ENCODE data around the gene COL20A1. TPM values are rescaled to one million over a fixed set of nuclear protein-coding genes. Genes with fewer than 3 reads are reported as not detected.

The COL20A1 gene
- polyA plus RNA-seq, 4 donors = 0.09 to 1.7 TPM; not detected in 2

DNA sequence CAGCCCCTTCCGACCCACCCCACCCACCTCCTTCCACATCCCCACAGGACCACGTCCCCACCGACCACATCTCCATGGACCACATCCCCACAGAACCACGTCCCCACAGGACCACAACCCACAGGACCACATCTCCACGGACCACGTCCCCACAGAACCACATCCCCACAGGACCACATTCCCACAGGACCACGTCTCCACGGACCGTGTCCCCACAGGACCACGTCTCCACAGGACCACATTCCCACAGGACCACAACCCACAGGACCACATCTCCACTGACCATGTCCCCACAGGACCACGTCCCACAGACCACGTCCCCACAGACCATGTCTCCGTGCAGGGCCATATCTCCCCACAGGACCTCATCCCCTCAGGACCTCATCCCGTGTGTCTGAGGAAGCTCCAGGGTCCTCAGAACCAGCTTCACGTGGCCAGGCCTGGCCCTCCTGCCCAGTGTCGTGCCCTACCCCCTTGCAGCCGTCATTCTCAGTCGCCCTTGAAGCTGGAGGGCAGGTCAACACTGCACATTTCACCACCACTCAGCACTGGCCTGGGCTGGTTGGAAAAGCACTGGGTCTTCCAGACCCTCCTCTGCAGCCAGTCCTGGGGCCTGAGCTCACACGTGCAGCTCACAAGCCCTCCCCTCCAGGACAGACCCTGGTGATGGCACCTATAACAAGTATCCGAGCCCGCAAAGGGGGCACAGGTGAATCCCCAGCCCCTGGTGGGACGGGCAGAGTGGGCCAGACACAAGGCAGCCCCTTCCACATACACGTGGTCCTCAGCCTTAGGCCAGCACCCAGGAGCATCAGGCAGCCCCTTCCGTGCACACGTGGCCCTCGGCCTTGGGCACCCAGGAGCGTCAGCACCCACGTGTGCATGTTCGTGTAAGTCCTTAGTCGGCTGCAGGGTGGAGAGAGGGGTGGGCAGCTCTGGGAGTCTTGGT, 64.2 kb downstream of the COL20A1 start:
- FAIRE-seq = no peak
- peaks cover 4 to 19% (median 9%) of the 10 kb centered on the region in 3 donors for H3K27me3 ChIP-seq (ENCODE audit: control insufficient read depth in 3 of 3, insufficient read depth in 3 of 3, low read length in 3 of 3)
- WGBS, 3 donors = 74 to 84% (median 78%) methylated on average over 28 to 30 of the region's 30 CpGs
- DNase-seq = no peak
- H3K4me3 ChIP-seq (ENCODE audit: low read depth in 1 of 3, low read length in 3 of 3) = no peak overlapping the region
- H3K9me3 ChIP-seq (ENCODE audit: control insufficient read depth in 2 of 2, insufficient read depth in 1 of 2, low read depth in 1 of 2, low read length in 1 of 2) = no peaks in the 10 kb centered on the region
- no peaks in the 10 kb centered on the region for H3K4me1 ChIP-seq (ENCODE audit: control insufficient read depth in 3 of 3, insufficient read depth in 2 of 3, low read depth in 1 of 3, low read length in 2 of 3)
- no peaks in the 10 kb centered on the region for H3K36me3 ChIP-seq (ENCODE audit: control insufficient read depth in 3 of 3, insufficient read depth in 2 of 3, low read depth in 1 of 3, low read length in 3 of 3)
- no peak overlapping the region for H3K27ac ChIP-seq (ENCODE audit: low read depth in 1 of 3, low read length in 2 of 3)

DNA sequence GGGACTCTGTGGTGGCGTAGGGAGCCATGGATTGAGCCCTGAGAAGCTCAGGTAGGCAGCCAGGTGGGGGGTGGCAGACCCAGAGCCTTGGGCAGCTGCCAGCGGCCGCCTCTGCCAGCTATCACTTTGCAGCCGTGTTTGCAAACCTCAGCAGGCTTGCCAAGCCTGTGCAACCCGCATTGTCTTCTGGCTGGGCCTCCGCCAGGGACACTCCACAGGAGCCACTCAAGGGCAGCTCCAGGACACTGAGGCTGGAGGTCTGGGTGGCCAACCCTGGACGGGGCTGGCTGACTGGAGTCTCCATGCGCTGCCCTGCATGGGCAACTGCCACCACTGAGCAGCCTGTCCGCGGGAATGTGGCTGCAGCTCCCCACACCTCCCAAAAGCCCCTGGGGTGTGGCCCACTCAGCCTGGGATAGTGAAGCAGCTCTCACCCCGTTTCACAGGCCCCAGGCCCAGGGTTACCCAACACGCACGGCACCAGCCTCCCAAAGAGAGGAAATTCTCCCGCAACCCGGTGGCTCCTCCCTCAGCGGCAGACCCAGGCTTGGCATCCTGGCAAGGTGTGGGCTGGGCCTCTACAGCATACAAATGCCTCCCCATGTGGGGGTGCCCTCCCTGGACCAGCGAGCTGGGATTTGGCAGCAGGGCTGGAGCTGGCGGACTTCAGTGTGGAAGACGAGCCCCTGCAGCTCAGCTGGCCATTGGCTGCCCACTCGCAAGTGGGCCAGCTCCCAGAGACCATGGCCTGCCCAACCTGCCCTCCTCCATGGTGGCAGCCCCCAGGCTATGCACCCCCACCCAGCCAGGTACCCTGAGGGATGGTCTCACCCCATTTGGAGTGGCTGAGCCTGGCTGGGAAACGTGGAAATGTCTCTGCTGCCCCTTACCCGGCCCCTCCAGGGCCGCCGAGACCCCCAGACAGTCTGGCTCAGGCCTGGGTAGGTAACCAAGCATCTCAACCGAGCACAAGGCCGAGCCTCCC, 65.2 kb downstream of the COL20A1 start:
- Histone ChIP-seq H3K36me3 (ENCODE audit: control insufficient read depth in 3 of 3, insufficient read depth in 2 of 3, low read depth in 1 of 3, low read length in 3 of 3) (no peaks in the 10 kb centered on the region), H3K9me3 (ENCODE audit: control insufficient read depth in 2 of 2, insufficient read depth in 1 of 2, low read depth in 1 of 2, low read length in 1 of 2) (no peaks in the 10 kb centered on the region), H3K27ac (ENCODE audit: low read depth in 1 of 3, low read length in 2 of 3) (no peak overlapping the region), H3K4me3 (ENCODE audit: low read depth in 1 of 3, low read length in 3 of 3) (no peak overlapping the region), H3K27me3 (ENCODE audit: control insufficient read depth in 3 of 3, insufficient read depth in 3 of 3, low read length in 3 of 3) (peaks cover 7 to 29% (median 12%) of the 10 kb centered on the region in 3 donors), H3K4me1 (ENCODE audit: control insufficient read depth in 3 of 3, insufficient read depth in 2 of 3, low read depth in 1 of 3, low read length in 2 of 3) (no peaks in the 10 kb centered on the region)
- WGBS, 3 donors = 62 to 76% (median 70%) methylated on average over 25 to 26 of the region's 26 CpGs
- DNase-seq (no peak), FAIRE-seq (no peak)

- DNase-seq = no peak
Measured at GRCh38 chr20:63359164-63359934, 66.4 kb downstream of the COL20A1 start.

DNA sequence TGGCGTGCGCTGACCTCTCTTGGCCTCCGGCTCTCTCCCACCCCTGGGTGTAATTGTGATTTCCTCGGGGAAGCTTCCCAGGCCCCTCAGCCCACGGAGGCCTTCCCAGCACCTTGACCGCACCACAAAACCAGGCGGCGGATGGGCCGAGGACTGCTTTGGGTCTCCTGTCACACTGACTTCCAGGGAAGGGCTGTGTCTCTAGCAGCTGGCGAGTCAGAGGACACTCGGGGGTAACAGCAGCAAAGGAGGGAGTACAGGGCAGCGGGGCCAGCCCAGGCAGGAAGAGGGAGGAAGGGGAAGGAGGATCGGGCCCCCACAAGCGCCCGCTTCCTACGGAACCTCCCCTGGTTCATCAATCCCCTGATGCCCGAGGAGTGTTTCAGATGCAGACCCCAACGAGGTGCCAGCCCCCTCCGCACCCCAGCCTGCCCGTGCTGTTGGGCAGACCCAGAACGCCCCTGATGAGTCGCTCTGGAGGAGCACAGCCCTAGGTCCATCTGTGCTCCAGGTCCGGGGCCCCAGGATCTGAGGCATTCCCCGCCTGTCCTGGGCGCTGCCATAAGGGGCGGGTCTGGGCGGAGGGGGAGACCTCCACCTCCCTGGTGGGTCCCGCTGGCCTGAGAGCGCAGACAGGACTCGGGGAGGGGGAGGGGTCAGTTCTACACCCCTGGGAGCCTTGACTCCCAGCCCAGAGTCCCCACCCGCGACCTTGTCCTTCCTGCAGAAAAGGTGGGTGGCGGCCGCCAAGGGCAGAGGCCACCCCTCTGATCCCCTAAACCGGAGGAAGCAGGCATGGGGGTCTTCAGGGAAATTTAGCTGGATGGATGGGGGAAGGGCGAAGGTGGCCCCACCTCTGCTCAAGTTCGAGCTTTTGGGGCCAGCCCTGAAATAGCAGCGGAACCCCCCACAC, 67.2 kb downstream of the COL20A1 start:
- H3K27me3 ChIP-seq (ENCODE audit: control insufficient read depth in 3 of 3, insufficient read depth in 3 of 3, low read length in 3 of 3) = peaks cover 11 to 31% (median 12%) of the 10 kb centered on the region in 3 donors
- no peak for FAIRE-seq
- no peak overlapping the region for H3K4me3 ChIP-seq (ENCODE audit: low read depth in 1 of 3, low read length in 3 of 3)
- no peaks in the 10 kb centered on the region for H3K4me1 ChIP-seq (ENCODE audit: control insufficient read depth in 3 of 3, insufficient read depth in 2 of 3, low read depth in 1 of 3, low read length in 2 of 3)
- H3K9me3 ChIP-seq (ENCODE audit: control insufficient read depth in 2 of 2, insufficient read depth in 1 of 2, low read depth in 1 of 2, low read length in 1 of 2) = no peaks in the 10 kb centered on the region
- no peak for DNase-seq
- no peaks in the 10 kb centered on the region for H3K36me3 ChIP-seq (ENCODE audit: control insufficient read depth in 3 of 3, insufficient read depth in 2 of 3, low read depth in 1 of 3, low read length in 3 of 3)
- 24 to 30% (median 27%) methylated on average over 31 to 38 of the region's 38 CpGs for WGBS, 3 donors
- no peak overlapping the region for H3K27ac ChIP-seq (ENCODE audit: low read depth in 1 of 3, low read length in 2 of 3)

More at GRCh38 chr20:63359164-63359934, 66.4 kb downstream of the COL20A1 start:
- no peaks in the 10 kb centered on the region for H3K4me1 ChIP-seq (ENCODE audit: control insufficient read depth in 3 of 3, insufficient read depth in 2 of 3, low read depth in 1 of 3, low read length in 2 of 3)
- H3K27me3 ChIP-seq (ENCODE audit: control insufficient read depth in 3 of 3, insufficient read depth in 3 of 3, low read length in 3 of 3) = peaks cover 11 to 31% (median 12%) of the 10 kb centered on the region in 3 donors
- no peak overlapping the region for H3K27ac ChIP-seq (ENCODE audit: low read depth in 1 of 3, low read length in 2 of 3)
- H3K4me3 ChIP-seq (ENCODE audit: low read depth in 1 of 3, low read length in 3 of 3) = no peak overlapping the region
- 73 to 77% (median 75%) methylated on average over 37 to 42 of the region's 42 CpGs for WGBS, 3 donors
- no peaks in the 10 kb centered on the region for H3K36me3 ChIP-seq (ENCODE audit: control insufficient read depth in 3 of 3, insufficient read depth in 2 of 3, low read depth in 1 of 3, low read length in 3 of 3)
- FAIRE-seq = no peak
- H3K9me3 ChIP-seq (ENCODE audit: control insufficient read depth in 2 of 2, insufficient read depth in 1 of 2, low read depth in 1 of 2, low read length in 1 of 2) = no peaks in the 10 kb centered on the region

GRCh38 chr20:63360850-63361518, 68.0 kb downstream of the COL20A1 start, which contains the start of gene CHRNA4:
CHRNA4 (minus strand) TSS chr20:63361349; CDS start chr20:63361165, 184 bp downstream.
- Histone ChIP-seq H3K4me1 (ENCODE audit: control insufficient read depth in 3 of 3, insufficient read depth in 2 of 3, low read depth in 1 of 3, low read length in 2 of 3) (no peaks in the 10 kb centered on the region), H3K4me3 (ENCODE audit: low read depth in 1 of 3, low read length in 3 of 3) (no peak within 1 kb of the TSS), H3K27me3 (ENCODE audit: control insufficient read depth in 3 of 3, insufficient read depth in 3 of 3, low read length in 3 of 3) (peaks cover 11 to 31% (median 12%) of the 10 kb centered on the region in 3 donors), H3K36me3 (ENCODE audit: control insufficient read depth in 3 of 3, insufficient read depth in 2 of 3, low read depth in 1 of 3, low read length in 3 of 3) (no peaks in the 10 kb centered on the region), H3K27ac (ENCODE audit: low read depth in 1 of 3, low read length in 2 of 3) (no peak within 1 kb of the TSS), H3K9me3 (ENCODE audit: control insufficient read depth in 2 of 2, insufficient read depth in 1 of 2, low read depth in 1 of 2, low read length in 1 of 2) (no peaks in the 10 kb centered on the region)
- FAIRE-seq = no peak
- no peak for DNase-seq
- WGBS, 3 donors = 4 to 13% (median 5%) methylated on average over 14 to 77 of the region's 79 CpGs

- H3K27ac ChIP-seq (ENCODE audit: low read depth in 1 of 3, low read length in 2 of 3) = no peak overlapping the region
- H3K4me3 ChIP-seq (ENCODE audit: low read depth in 1 of 3, low read length in 3 of 3) = no peak overlapping the region
- no peaks in the 10 kb centered on the region for H3K36me3 ChIP-seq (ENCODE audit: control insufficient read depth in 3 of 3, insufficient read depth in 2 of 3, low read depth in 1 of 3, low read length in 3 of 3)
- no peaks in the 10 kb centered on the region for H3K9me3 ChIP-seq (ENCODE audit: control insufficient read depth in 2 of 2, insufficient read depth in 1 of 2, low read depth in 1 of 2, low read length in 1 of 2)
- FAIRE-seq (no peak), DNase-seq (no peak)
- peaks cover 11 to 31% (median 12%) of the 10 kb centered on the region in 3 donors for H3K27me3 ChIP-seq (ENCODE audit: control insufficient read depth in 3 of 3, insufficient read depth in 3 of 3, low read length in 3 of 3)
- no peaks in the 10 kb centered on the region for H3K4me1 ChIP-seq (ENCODE audit: control insufficient read depth in 3 of 3, insufficient read depth in 2 of 3, low read depth in 1 of 3, low read length in 2 of 3)
- 12% methylated on average over 46 to 50 of the region's 50 CpGs for WGBS, 3 donors
Measured at GRCh38 chr20:63361519-63362435, 68.8 kb downstream of the COL20A1 start.
